AG09309 (cell line): ENCODE results near the gene FLVCR2.

Experiments
- DNase-seq: peaks from one replicate; pipeline ENCODE4 v3.0.0-alpha.2; 2010; ENCODE audit warnings: low read depth
- H3K4me3 ChIP-seq: 2 replicates; pipeline ENCODE4 v1.5.1; 2011; ENCODE audit warnings: mild to moderate bottlenecking, low read depth, low read length, moderate library complexity; ENCODE audit not compliant: control insufficient read depth
- CTCF ChIP-seq: IDR thresholded peaks from 2 replicates; pipeline ENCODE4 v1.5.1; 2011; ENCODE audit warnings: mild to moderate bottlenecking, low read depth, low read length, inconsistent platforms; ENCODE audit not compliant: insufficient read depth, control insufficient read depth; ENCODE audit errors: missing control alignments

FLVCR2 gene

GRCh38 chr14:75553157-75553556, 25.3 kb upstream of the FLVCR2 start:
- no peak overlapping the region for H3K4me3 ChIP-seq
- no peak for TF ChIP-seq CTCF

GRCh38 chr14:75553761-75554364, 24.6 kb upstream of the FLVCR2 start:
- no peak overlapping the region for H3K4me3 ChIP-seq
- DNase-seq, result no peak
- TF ChIP-seq CTCF, result no peak

More at GRCh38 chr14:75553157-75553556, 25.3 kb upstream of the FLVCR2 start:
- no peak for DNase-seq

GRCh38 chr14:75554482-75554881, 23.9 kb upstream of the FLVCR2 start:
- DNase-seq, result no peak
- no peak for TF ChIP-seq CTCF
- H3K4me3 ChIP-seq, result no peak overlapping the region

GRCh38 chr14:75558440-75558839, 20.0 kb upstream of the FLVCR2 start:
- no peak for DNase-seq
- no peak for TF ChIP-seq CTCF
- H3K4me3 ChIP-seq, result no peak overlapping the region

GRCh38 chr14:75559045-75559444, 19.4 kb upstream of the FLVCR2 start:
- DNase-seq, result no peak
- no peak overlapping the region for H3K4me3 ChIP-seq
- TF ChIP-seq CTCF, result no peak

GRCh38 chr14:75559451-75560222, 18.8 kb upstream of the FLVCR2 start:
- peak; percentile 23 for DNase-seq
- TF ChIP-seq CTCF, result no peak
- H3K4me3 ChIP-seq, result no peak overlapping the region

- peak; percentile 21 for DNase-seq
- no peak overlapping the region for H3K4me3 ChIP-seq
- TF ChIP-seq CTCF, result peak; percentile 92
Observed at GRCh38 chr14:75561013-75561432, 17.4 kb upstream of the FLVCR2 start.
